ENCODE measurements around the gene SREBF2. TPM values are rescaled to one million over a fixed set of nuclear protein-coding genes. Genes with fewer than 3 reads are reported as not detected.

SREBF2 gene
- total RNA-seq, 4 donors from 2014 or later: 21.4 to 28.0 (median 25.3) TPM

DNA sequence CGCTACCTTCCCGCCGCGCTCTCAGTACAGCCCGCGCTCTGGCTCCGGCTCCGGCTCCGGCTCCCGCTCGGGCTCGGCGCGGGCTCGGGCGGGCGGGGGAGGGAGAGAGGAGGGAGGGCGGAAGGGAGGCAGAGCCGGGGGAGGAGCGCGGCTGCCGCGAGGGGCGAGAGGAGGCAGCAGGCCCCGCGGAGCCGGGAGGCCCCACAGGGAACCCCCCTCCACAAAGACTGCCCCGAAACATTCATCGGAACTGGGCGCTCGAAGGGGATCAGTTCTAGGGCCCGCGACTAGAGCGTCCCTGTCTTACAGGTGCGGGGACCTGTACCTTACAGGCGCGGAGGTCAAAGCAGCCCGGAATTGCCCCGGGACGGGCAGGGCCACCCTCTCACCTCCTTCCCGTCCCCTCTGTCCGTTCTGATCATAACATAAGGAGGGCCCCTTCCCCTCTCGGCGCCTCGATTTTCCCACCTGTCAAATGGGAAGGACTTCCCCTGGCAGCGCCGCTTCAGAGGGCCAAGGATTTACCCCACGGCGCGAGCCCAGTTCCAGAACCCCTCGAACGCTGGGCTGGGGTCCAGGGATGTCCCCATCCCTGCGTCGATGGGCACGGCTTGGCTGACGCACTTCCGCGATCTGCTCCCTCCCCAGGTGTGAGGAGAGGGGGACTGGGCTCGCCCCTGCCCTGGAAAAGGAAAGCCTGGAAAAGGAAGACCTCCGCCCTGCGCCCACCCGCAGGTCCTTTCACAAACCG is 82.3 kb downstream of the SREBF2 start, which contains the start of gene SHISA8:
Gene SHISA8 (minus strand): TSS at position 40 of the 751 bp plus-strand sequence. CDS start 407 bp downstream, outside the sequence.
- TF ChIP-seq CTCF (IDR thresholded peaks at IDR 0.05; ENCODE audit: low read depth): no peak

DNA sequence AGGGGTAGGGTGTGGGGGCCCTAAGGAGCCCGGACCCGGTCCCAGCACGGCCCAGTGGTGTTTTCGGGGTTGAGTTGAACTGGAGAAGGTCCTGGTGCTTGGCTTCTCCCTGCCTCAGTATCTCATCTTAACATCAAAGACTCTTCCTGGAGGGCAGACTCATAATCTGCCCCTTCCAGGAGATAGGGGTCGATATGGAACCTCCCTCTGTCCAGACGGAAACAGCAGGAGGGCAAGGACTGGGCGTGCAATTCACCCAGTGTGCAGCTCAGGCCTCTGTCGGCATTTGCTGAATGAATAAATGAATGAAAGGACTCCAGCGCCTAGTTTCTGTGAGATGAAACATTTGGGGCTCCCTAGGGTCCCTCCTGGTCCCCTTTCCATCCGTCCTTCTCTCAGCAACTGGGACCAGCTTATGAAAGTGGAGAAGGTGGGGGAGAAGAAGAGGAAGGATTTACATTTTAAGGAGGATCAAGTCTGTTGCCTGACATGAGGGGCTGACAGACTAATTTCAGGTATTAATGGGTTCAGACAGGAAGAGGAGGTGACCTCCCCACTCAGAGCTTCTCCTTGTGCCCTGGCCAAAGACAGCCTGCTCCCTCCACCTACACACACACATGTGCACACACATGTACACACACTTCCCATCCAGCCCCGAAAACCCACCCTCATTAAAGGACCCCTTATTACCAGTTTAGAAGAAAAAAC is 83.0 kb downstream of the SREBF2 start:
- TF ChIP-seq CTCF (IDR thresholded peaks at IDR 0.05; ENCODE audit: low read depth): no peak

- no peak for TF ChIP-seq CTCF (IDR thresholded peaks at IDR 0.05; ENCODE audit: low read depth)
Measured at GRCh38 chr22:41916745-41917358, 83.9 kb downstream of the SREBF2 start.

- TF ChIP-seq CTCF (IDR thresholded peaks at IDR 0.05; ENCODE audit: low read depth): no peak
Measured at GRCh38 chr22:41917375-41917902, 84.5 kb downstream of the SREBF2 start.

GRCh38 chr22:41917903-41918791 is 85.2 kb downstream of the SREBF2 start:
- TF ChIP-seq CTCF (IDR thresholded peaks at IDR 0.05; ENCODE audit: low read depth): no peak

DNA sequence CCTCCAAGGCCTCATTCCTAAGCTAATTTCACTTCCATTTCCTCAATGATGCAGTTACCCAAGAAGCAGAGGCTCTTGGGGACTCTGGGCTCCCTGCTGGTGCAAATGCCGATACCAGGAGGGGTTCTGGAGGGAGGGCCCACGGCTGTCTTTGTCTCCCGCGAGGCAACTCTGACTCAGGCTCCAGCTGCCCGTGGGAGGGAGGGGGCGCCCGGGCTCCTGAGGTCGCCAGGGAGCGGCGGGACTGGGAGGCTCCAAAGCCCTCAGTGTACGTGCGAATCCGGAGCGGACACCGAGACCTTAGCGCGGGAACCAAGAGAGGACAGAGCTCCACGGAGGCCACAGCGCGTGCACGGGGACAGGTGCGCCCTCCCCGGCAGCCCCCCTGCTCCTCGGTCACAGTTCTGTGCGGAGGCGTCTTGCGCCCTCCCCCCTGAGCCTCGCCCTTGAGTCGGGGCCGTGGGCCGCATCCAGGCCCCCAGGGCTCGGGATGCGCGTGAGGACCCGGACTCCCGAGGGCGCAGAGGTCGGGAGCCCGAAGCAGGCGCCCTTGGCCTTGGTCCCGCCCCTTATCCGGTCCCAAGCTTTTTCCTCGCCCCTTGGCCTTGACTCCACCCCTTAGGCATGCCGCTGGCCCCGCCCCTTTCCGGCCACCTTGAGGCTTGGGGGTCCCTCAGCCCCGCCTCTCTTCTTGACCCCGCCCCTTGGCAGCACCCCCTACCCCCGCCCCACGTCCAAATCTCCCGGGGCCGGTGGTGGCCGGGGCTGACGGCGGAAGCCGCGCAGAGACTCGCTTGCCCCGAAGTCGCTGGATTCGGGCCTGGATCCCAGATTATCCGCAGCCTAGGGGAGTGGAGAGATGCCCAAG is 86.7 kb downstream of the SREBF2 start:
- no peak for TF ChIP-seq CTCF (IDR thresholded peaks at IDR 0.05; ENCODE audit: low read depth)
